ENCODE data around the gene UNC50. TPM values are rescaled to one million over a fixed set of nuclear protein-coding genes. Genes with fewer than 3 reads are reported as not detected.

The UNC50 gene
- total RNA-seq, 1 donor from 2014 or later, result 41.8 TPM

- H3K9me3 Mint-ChIP-seq (ENCODE audit: low read depth), result no peaks in the 10 kb centered on the region
- DNase-seq (ENCODE audit: low spot score), result no peak
- H3K4me1 Mint-ChIP-seq (ENCODE audit: low read depth), result peaks cover 42% of the 10 kb centered on the region
- H3K36me3 Mint-ChIP-seq (ENCODE audit: low read depth), result peaks cover 4% of the 10 kb centered on the region
- no peak overlapping the region for H3K4me3 Mint-ChIP-seq (ENCODE audit: unreplicated experiment)
- H3K27me3 Mint-ChIP-seq (ENCODE audit: low read depth), result no peaks in the 10 kb centered on the region
- TF ChIP-seq CTCF (IDR thresholded peaks at IDR 0.05), result no peak
- H3K27ac Mint-ChIP-seq (ENCODE audit: unreplicated experiment), result no peak overlapping the region
Observed at GRCh38 chr2:98605076-98605475, 3.3 kb upstream of the UNC50 start.

GRCh38 chr2:98606431-98606830 is 2.0 kb upstream of the UNC50 start:
- Mint-ChIP-seq H3K36me3 (ENCODE audit: low read depth) (peaks cover 9% of the 10 kb centered on the region), H3K9me3 (ENCODE audit: low read depth) (no peaks in the 10 kb centered on the region), H3K27ac (ENCODE audit: unreplicated experiment) (no peak overlapping the region), H3K4me1 (ENCODE audit: low read depth) (peaks cover 55% of the 10 kb centered on the region), H3K4me3 (ENCODE audit: unreplicated experiment) (peak overlapping the region; percentile 85), H3K27me3 (ENCODE audit: low read depth) (no peaks in the 10 kb centered on the region)
- no peak for TF ChIP-seq CTCF (IDR thresholded peaks at IDR 0.05)
- no peak for DNase-seq (ENCODE audit: low spot score)

GRCh38 chr2:98607104-98607503 is 1.3 kb upstream of the UNC50 start:
- no peak for DNase-seq (ENCODE audit: low spot score)
- Mint-ChIP-seq H3K9me3 (ENCODE audit: low read depth) (no peaks in the 10 kb centered on the region), H3K36me3 (ENCODE audit: low read depth) (peaks cover 10% of the 10 kb centered on the region), H3K27me3 (ENCODE audit: low read depth) (no peaks in the 10 kb centered on the region), H3K4me3 (ENCODE audit: unreplicated experiment) (peak overlapping the region; percentile 85), H3K27ac (ENCODE audit: unreplicated experiment) (peak overlapping the region; percentile 34), H3K4me1 (ENCODE audit: low read depth) (peaks cover 58% of the 10 kb centered on the region)
- no peak for TF ChIP-seq CTCF (IDR thresholded peaks at IDR 0.05)

GRCh38 chr2:98607741-98608115 is 661 bp upstream of the UNC50 start:
- Mint-ChIP-seq H3K9me3 (ENCODE audit: low read depth) (no peaks in the 10 kb centered on the region), H3K27me3 (ENCODE audit: low read depth) (no peaks in the 10 kb centered on the region), H3K4me3 (ENCODE audit: unreplicated experiment) (peak overlapping the region; percentile 85), H3K4me1 (ENCODE audit: low read depth) (peaks cover 58% of the 10 kb centered on the region), H3K27ac (ENCODE audit: unreplicated experiment) (peak overlapping the region; percentile 81), H3K36me3 (ENCODE audit: low read depth) (peaks cover 10% of the 10 kb centered on the region)
- no peak for TF ChIP-seq CTCF (IDR thresholded peaks at IDR 0.05)
- DNase-seq (ENCODE audit: low spot score), result no peak

- H3K4me3 Mint-ChIP-seq (ENCODE audit: unreplicated experiment), result peak overlapping the region; percentile 85
Observed at GRCh38 chr2:98608962-98609604, 694 bp downstream of the UNC50 start.

More at GRCh38 chr2:98608962-98609604, 694 bp downstream of the UNC50 start:
- Mint-ChIP-seq H3K27me3 (ENCODE audit: low read depth) (no peaks in the 10 kb centered on the region), H3K27ac (ENCODE audit: unreplicated experiment) (peak overlapping the region; percentile 96), H3K9me3 (ENCODE audit: low read depth) (no peaks in the 10 kb centered on the region), H3K36me3 (ENCODE audit: low read depth) (peaks cover 18% of the 10 kb centered on the region), H3K4me1 (ENCODE audit: low read depth) (peaks cover 58% of the 10 kb centered on the region)
- TF ChIP-seq CTCF (IDR thresholded peaks at IDR 0.05), result no peak
- no peak for DNase-seq (ENCODE audit: low spot score)

Data from chondrocyte (in vitro differentiated cells).